Esophagus muscularis mucosa (tissue), 3 donors: ENCODE measurements around the gene RAB37.

Source experiments
- POLR2A ChIP-seq: fragments of 450-650 bp; IDR thresholded peaks from one replicate; pipeline ENCODE4 v1.6.1; 2017; ENCODE audit warnings: antibody characterized with exemption, moderate library complexity, mild to moderate bottlenecking, low read depth
- TF ChIP-seq, protein P1 (sequence below), 3 experiments: fragments of 200-600 bp in 2 of 3; fragments of 450-650 bp in 1 of 3; sonication (generic) in 2 of 3; IDR thresholded peaks; one replicate each; pipeline ENCODE4 v1.5.1; 2017 to 2019; ENCODE audit warnings: antibody characterized with exemption in 3 of 3, mild to moderate bottlenecking in 2 of 3, moderate library complexity in 1 of 3

DNA sequence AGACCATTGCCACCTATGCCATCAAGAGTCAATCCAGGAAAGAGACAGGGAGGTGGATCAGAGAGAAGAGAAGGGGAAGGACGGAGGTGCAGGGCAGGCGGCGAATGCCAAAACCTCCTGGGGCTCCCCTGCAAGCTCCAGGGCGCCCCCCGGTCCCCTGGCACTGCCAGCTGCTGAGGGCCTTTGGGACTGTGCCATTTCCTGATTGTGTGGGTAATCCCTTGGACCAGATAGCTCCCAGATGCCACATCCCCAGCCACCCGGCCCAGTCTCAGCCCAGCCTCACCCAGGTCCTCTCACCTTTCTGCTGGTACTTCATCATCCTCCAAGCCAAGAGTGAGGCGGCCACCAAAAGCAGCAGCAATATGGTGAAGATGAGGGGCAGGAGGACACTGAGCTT lies 39.0 kb upstream of the RAB37 start:
- TF ChIP-seq, protein P1, sequence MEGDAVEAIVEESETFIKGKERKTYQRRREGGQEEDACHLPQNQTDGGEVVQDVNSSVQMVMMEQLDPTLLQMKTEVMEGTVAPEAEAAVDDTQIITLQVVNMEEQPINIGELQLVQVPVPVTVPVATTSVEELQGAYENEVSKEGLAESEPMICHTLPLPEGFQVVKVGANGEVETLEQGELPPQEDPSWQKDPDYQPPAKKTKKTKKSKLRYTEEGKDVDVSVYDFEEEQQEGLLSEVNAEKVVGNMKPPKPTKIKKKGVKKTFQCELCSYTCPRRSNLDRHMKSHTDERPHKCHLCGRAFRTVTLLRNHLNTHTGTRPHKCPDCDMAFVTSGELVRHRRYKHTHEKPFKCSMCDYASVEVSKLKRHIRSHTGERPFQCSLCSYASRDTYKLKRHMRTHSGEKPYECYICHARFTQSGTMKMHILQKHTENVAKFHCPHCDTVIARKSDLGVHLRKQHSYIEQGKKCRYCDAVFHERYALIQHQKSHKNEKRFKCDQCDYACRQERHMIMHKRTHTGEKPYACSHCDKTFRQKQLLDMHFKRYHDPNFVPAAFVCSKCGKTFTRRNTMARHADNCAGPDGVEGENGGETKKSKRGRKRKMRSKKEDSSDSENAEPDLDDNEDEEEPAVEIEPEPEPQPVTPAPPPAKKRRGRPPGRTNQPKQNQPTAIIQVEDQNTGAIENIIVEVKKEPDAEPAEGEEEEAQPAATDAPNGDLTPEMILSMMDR (IDR thresholded peaks at IDR 0.05) = no peak
- TF ChIP-seq POLR2A = no peak
